B cell (primary cell): ENCODE data around the gene RNASE12. TPM values are rescaled to one million over a fixed set of nuclear protein-coding genes. Genes with fewer than 3 reads are reported as not detected.

Source experiments
- ATAC-seq: fragments of 200-7000 bp; cut with Tn5 transposase; one replicate; pipeline ENCODE4 v1.10.0; 2021; ENCODE audit warnings: low read depth, mild to moderate bottlenecking, moderate number of reproducible peaks, moderate library complexity
- CTCF ChIA-PET: fragments of 350-600 bp; sonication (Branson Sonifier 250); formaldehyde crosslinking; loops from one replicate; lab custom pipeline; 2021; ENCODE audit warnings: antibody characterized with exemption, inconsistent platforms; lab: Charles Lee
- POLR2A ChIA-PET: fragments of 350-600 bp; sonication (Branson Sonifier 250); formaldehyde crosslinking; loops from one replicate; lab custom pipeline; 2021; ENCODE audit warnings: antibody characterized with exemption; lab: Charles Lee
- DNase-seq: peaks from one replicate; pipeline ENCODE4 v3.0.0; 2013
- H2AFZ ChIP-seq: 2 replicates; pipeline ENCODE4 v1.6.1; 2012; ENCODE audit warnings: mild to moderate bottlenecking, low read depth, low read length; ENCODE audit not compliant: insufficient read depth, poor library complexity, severe bottlenecking
- H3K27ac ChIP-seq, 2 donors: 1 replicate in 1 of 2; 2 replicates in 1 of 2; pipeline ENCODE4 v1.5.1; 2012 to 2013; ENCODE audit warnings: low read length in 2 of 2, mild to moderate bottlenecking in 2 of 2, moderate library complexity in 1 of 2
- H3K27me3 ChIP-seq, 4 experiments: fragments of 200-600 bp in 1 of 4; sonication (generic) in 1 of 4; replicated peaks in 1 of 4; 1 replicate in 2 of 4; 2 replicates in 2 of 4; pipeline versions ENCODE4 v1.6.1 to v1.7.0; 2013 to 2016; ENCODE audit warnings: low read length in 3 of 4, mild to moderate bottlenecking in 2 of 4, mixed read lengths in 1 of 4, moderate library complexity in 1 of 4; ENCODE audit not compliant: insufficient read depth in 4 of 4, control insufficient read depth in 3 of 4; ENCODE audit errors: control extremely low read depth in 1 of 4
- H3K36me3 ChIP-seq, 2 experiments: replicated peaks in 1 of 2; 1 replicate in 1 of 2; 2 replicates in 1 of 2; pipeline versions ENCODE4 v1.6.1 to v1.7.1; 2013; ENCODE audit warnings: low read length in 1 of 2; ENCODE audit not compliant: insufficient read depth in 2 of 2, control insufficient read depth in 1 of 2; ENCODE audit errors: control extremely low read depth in 1 of 2, extremely low read depth in 1 of 2
- H3K4me1 ChIP-seq, 2 donors: fragments of 200-600 bp in 1 of 2; sonication (generic) in 1 of 2; 1 replicate in 1 of 2; 2 replicates in 1 of 2; pipeline versions ENCODE4 v1.5.1 to v1.6.1; 2013 to 2017; ENCODE audit warnings: low read length in 2 of 2; ENCODE audit not compliant: control insufficient read depth in 2 of 2, insufficient read depth in 2 of 2
- H3K4me2 ChIP-seq: replicated peaks from 2 replicates; pipeline ENCODE3; 2012; ENCODE audit warnings: mild to moderate bottlenecking, low read depth, low read length; ENCODE audit not compliant: poor library complexity, severe bottlenecking
- H3K4me3 ChIP-seq, 5 experiments: fragments of 200-600 bp in 1 of 5; sonication (generic) in 1 of 5; 1 replicate in 3 of 5; 2 replicates in 2 of 5; pipeline versions ENCODE4 v1.5.1 to v1.7.0; 2011 to 2016; ENCODE audit warnings: low read length in 4 of 5, mild to moderate bottlenecking in 4 of 5, low read depth in 2 of 5, control low read depth in 1 of 5, moderate library complexity in 1 of 5; ENCODE audit not compliant: insufficient read depth in 1 of 5; ENCODE audit errors: control extremely low read depth in 1 of 5, extremely low read depth in 1 of 5
- H3K79me2 ChIP-seq: fragments of 200-600 bp; sonication (generic); one replicate; pipeline ENCODE4 v1.6.0; 2016; ENCODE audit warnings: low read length; ENCODE audit not compliant: control insufficient read depth, insufficient read depth
- H3K9ac ChIP-seq: fragments of 200-600 bp; sonication (generic); 2 replicates; pipeline ENCODE4 v1.6.1; 2017; ENCODE audit warnings: mild to moderate bottlenecking, low read length, moderate library complexity
- H3K9me3 ChIP-seq, 3 donors: one replicate each; pipeline versions ENCODE4 v1.6.1 to v1.7.1; 2013; ENCODE audit warnings: low read length in 2 of 3; ENCODE audit not compliant: control insufficient read depth in 2 of 3, insufficient read depth in 1 of 3; ENCODE audit errors: control extremely low read depth in 1 of 3
- H4K20me1 ChIP-seq: 2 replicates; pipeline ENCODE4 v1.6.0; 2012; ENCODE audit warnings: mild to moderate bottlenecking, low read length; ENCODE audit not compliant: insufficient read depth, control insufficient read depth, poor library complexity, severe bottlenecking
- H3K27ac Mint-ChIP-seq: one replicate; pipeline ENCODE4 v1.8.0; 2021; ENCODE audit warnings: mixed read lengths
- H3K27me3 Mint-ChIP-seq: one replicate; pipeline ENCODE4 v1.8.0; 2021; ENCODE audit warnings: mixed read lengths
- H3K4me1 Mint-ChIP-seq: one replicate; pipeline ENCODE4 v1.8.0; 2021; ENCODE audit warnings: mixed read lengths
- H3K4me3 Mint-ChIP-seq: one replicate; pipeline ENCODE4 v1.8.0; 2021; ENCODE audit warnings: mixed read lengths
- H3K9me3 Mint-ChIP-seq: one replicate; pipeline ENCODE4 v1.8.0; 2022; ENCODE audit warnings: mixed read lengths; ENCODE audit not compliant: insufficient read depth
- EZH2 ChIP-seq: IDR thresholded peaks from 2 replicates; pipeline ENCODE4 v1.6.1; 2012; ENCODE audit warnings: borderline replicate concordance, low read depth, mild to moderate bottlenecking, moderate library complexity, low read length; ENCODE audit not compliant: insufficient read depth, poor library complexity, severe bottlenecking
- WGBS: methylation state at CpG from one replicate; pipeline ENCODE4 v1.1.5; 2013; ENCODE audit warnings: missing lambda C conversion rate; ENCODE audit not compliant: insufficient coverage; 5-methylcytosine and 5-hydroxymethylcytosine counted together
- intact Hi-C: fragments of 100-400 bp; cut with micrococcal nuclease; formaldehyde crosslinking; loops from one replicate; pipeline ENCODE4 v1.10.0; 2022
- polyA plus RNA-seq: library from polyadenylated mRNA; depleted of rRNA; stranded (reverse); fragments of >200 nt; gene quantifications from 2 replicates; pipeline ENCODE4 v1.2.3, GENCODE V29; 2012
- total RNA-seq, 2 donors: library from RNA; stranded (reverse); fragments of 120-200 nt in 1 of 2; gene quantifications; 1 replicate in 1 of 2; 2 replicates in 1 of 2; pipeline versions ENCODE4 v1.2.3 to v1.2.4, GENCODE V29; 2013 to 2022
- TF ChIP-seq, protein P1 (sequence below): fragments of 200-600 bp; IDR thresholded peaks from one replicate; pipeline ENCODE4 v1.8.0; 2022; ENCODE audit warnings: antibody characterized with exemption, mild to moderate bottlenecking

Gene RNASE12
- total and polyA plus RNA-seq, 2 donors (not counting 1 experiment from before 2014, with no cell fraction given) = not detected

GRCh38 chr14:20631023-20631879 is 40.1 kb upstream of the RNASE12 start:
- peak overlapping the region; percentile 65 for H3K9ac ChIP-seq
- peak overlapping the region in 1 of 2 donors; percentile 6 for H3K27ac ChIP-seq
- Mint-ChIP-seq H3K4me1 (peaks cover 57% of the 10 kb centered on the region), H3K4me3 (peak overlapping the region; percentile 86), H3K27me3 (peaks cover 41% of the 10 kb centered on the region), H3K27ac (peak overlapping the region; percentile 80), H3K9me3 (peaks cover 2% of the 10 kb centered on the region)
- TF ChIP-seq, protein P1, sequence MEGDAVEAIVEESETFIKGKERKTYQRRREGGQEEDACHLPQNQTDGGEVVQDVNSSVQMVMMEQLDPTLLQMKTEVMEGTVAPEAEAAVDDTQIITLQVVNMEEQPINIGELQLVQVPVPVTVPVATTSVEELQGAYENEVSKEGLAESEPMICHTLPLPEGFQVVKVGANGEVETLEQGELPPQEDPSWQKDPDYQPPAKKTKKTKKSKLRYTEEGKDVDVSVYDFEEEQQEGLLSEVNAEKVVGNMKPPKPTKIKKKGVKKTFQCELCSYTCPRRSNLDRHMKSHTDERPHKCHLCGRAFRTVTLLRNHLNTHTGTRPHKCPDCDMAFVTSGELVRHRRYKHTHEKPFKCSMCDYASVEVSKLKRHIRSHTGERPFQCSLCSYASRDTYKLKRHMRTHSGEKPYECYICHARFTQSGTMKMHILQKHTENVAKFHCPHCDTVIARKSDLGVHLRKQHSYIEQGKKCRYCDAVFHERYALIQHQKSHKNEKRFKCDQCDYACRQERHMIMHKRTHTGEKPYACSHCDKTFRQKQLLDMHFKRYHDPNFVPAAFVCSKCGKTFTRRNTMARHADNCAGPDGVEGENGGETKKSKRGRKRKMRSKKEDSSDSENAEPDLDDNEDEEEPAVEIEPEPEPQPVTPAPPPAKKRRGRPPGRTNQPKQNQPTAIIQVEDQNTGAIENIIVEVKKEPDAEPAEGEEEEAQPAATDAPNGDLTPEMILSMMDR = no peak
- no peak for TF ChIP-seq EZH2
- peak overlapping the region in 4 of 5 experiments; percentile 35 to 65 (median 50) for H3K4me3 ChIP-seq
- ATAC-seq = no peak
- H3K79me2 ChIP-seq = no peaks in the 10 kb centered on the region
- WGBS = 0% methylated on average over 3 of the region's 19 CpGs
- no peaks in the 10 kb centered on the region for H3K36me3 ChIP-seq
- H2AFZ ChIP-seq = peak overlapping the region; percentile 59
- peak overlapping the region; percentile 88 for H3K4me2 ChIP-seq
- DNase-seq = peak; percentile 76
- ChIA-PET POLR2A (interaction anchor here (1.7 kb wide), 1 partner anchor 18 kb away, joined by 7 read pairs; no protein-coding TSS in a partner anchor), CTCF (interaction anchor here (1.0 to 3.1 kb wide), 8 partner anchors 18 to 303 kb away, joined by 3 to 21 read pairs (median 6); partner anchors contain the start of gene PARP2)
- H3K27me3 ChIP-seq = peaks cover 0 to 36% (median 13%) of the 10 kb centered on the region in 4 experiments
- H3K4me1 ChIP-seq = peaks cover 41 to 42% of the 10 kb centered on the region in 2 donors
- intact Hi-C loops = loop anchor here (2.0 to 5.0 kb wide), 2 partner anchors 36 to 54 kb away; partner anchors contain the start of gene RNASE4
- H3K9me3 ChIP-seq = peaks cover 3 to 21% (median 5%) of the 10 kb centered on the region in 3 donors
- no peaks in the 10 kb centered on the region for H4K20me1 ChIP-seq
